ENCODE measurements around the gene MOV10L1. TPM values are rescaled to one million over a fixed set of nuclear protein-coding genes. Genes with fewer than 3 reads are reported as not detected.
"Not testable (repeated sequence)": the region's sequence is repeated elsewhere in the genome, so short reads cannot be mapped to it uniquely, and the experiment has no call there.

Gene MOV10L1
- total RNA-seq, 1 donor from 2014 or later: 0.56 TPM

DNA sequence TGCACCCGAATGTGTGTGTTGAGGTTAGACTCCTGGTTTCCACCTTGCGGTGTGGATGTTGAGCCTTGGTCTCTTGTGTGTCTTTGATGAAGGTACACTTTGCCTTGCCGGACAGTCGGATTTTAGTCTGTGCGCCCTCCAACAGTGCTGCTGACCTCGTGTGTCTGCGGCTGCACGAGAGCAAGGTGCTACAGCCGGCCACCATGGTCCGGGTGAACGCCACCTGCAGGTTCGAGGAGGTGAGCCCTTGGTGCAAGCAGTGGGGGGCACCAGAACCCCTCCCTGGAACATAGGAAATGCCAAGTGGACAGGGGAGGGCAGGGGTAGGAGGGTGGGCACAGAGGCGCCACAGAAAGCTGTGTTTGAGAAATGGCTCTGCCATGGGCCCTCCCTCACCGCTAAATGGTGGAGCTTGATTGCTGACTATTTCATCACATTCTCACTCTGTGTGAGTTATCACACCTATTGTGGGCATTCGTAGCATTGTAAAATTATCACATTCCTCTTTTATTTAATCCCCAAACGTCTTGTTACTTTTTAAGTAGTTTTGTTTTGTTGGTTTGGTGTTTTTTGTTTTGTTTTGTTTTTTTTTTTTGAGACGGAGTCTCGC lies 54.3 kb downstream of the MOV10L1 start:
- H3K4me1 ChIP-seq: no peaks in the 10 kb centered on the region
- no peaks in the 10 kb centered on the region for H3K36me3 ChIP-seq
- peaks cover 12% of the 10 kb centered on the region for H3K27me3 ChIP-seq (ENCODE audit: low read depth)
- intact Hi-C loops (cut with DNase I): no loop called here
- DNase-seq (no peak), ATAC-seq (no peak)
- TF ChIP-seq, protein P1, sequence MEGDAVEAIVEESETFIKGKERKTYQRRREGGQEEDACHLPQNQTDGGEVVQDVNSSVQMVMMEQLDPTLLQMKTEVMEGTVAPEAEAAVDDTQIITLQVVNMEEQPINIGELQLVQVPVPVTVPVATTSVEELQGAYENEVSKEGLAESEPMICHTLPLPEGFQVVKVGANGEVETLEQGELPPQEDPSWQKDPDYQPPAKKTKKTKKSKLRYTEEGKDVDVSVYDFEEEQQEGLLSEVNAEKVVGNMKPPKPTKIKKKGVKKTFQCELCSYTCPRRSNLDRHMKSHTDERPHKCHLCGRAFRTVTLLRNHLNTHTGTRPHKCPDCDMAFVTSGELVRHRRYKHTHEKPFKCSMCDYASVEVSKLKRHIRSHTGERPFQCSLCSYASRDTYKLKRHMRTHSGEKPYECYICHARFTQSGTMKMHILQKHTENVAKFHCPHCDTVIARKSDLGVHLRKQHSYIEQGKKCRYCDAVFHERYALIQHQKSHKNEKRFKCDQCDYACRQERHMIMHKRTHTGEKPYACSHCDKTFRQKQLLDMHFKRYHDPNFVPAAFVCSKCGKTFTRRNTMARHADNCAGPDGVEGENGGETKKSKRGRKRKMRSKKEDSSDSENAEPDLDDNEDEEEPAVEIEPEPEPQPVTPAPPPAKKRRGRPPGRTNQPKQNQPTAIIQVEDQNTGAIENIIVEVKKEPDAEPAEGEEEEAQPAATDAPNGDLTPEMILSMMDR (IDR thresholded peaks at IDR 0.05): no peak
- no peak overlapping the region for H3K4me3 ChIP-seq
- no peak overlapping the region for H3K27ac ChIP-seq
- H3K9me3 ChIP-seq: no peaks in the 10 kb centered on the region

DNA sequence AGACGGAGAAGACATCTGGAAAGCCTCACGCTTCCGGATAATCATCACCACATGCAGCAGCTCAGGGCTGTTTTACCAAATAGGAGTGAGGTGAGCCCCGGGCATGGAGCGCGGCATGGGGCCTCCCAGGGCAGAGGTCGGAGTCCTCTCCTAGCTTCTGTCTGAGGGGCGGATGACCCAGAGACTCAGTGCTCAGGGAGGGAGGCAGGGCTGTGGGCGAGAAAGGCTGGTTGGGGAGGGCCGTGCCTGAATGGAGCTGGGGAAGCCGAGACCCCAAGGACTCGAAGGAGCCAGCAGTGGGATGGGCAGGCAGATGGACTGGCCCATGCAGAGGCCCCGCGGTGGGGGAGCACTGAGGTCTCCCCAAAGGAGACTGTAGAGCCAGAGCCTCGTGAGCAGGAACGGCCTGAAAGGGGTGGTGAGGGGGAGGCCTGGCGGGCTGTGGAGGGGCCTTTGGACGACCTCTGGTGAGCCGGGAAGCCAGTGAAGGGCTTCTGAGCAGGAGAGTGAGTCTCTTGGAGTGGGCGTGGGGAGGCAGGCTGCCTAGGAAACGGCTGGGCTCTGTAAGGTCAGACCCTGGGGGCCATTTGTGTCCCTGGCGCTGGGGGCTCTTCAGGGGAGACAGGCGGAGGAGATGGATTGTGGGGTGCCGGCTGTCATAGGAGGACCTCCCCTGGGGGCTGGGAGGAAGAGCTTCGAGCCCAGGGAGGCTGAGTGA lies 56.1 kb downstream of the MOV10L1 start:
- H3K36me3 ChIP-seq: no peaks in the 10 kb centered on the region
- H3K4me1 ChIP-seq: no peaks in the 10 kb centered on the region
- intact Hi-C loops (cut with DNase I): no loop called here
- no peak overlapping the region for H3K4me3 ChIP-seq
- DNase-seq: no peak
- H3K27ac ChIP-seq: no peak overlapping the region
- no peak for ATAC-seq
- H3K27me3 ChIP-seq (ENCODE audit: low read depth): peaks cover 12% of the 10 kb centered on the region
- no peaks in the 10 kb centered on the region for H3K9me3 ChIP-seq
- TF ChIP-seq, protein P1 (IDR thresholded peaks at IDR 0.05): no peak

DNA sequence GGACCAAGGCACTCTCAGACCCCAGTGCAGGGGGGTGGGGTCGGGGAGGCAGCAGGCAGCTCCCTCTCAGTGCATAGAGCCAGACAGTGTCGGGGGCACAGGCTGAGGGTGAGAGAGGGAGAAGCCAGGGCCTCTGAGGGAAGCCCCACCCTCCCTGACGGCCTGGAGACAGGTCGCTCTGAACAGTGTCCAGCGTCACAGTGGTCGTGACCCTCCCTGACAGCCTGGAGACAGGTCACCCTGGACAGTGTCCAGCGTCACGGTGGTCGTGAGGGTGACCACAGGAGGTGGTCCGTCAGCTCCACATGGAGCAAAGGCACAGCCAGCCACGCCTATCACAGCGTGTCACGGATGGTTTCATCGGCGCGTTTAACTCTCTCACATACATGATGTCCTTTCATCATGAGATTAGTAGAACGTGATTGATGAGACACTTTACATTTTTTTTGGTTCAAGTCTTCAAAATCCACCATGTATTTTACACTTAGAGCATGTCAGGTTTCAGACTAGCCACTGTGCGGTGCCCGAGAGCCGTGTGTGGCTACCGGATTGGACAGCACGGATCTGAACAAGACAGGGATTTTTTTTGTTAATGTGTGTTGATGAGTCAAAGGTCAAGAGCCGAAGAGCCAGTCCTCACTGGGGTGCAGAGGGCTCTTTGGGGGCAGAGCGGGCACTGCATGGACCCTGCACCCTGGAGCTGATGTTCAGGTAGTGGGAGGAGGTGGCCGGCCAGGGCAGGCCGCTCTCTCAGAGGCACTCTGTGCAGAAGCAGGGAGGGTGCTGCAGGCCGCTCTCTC lies 56.8 kb downstream of the MOV10L1 start:
- intact Hi-C loops (cut with DNase I): no loop called here
- H3K36me3 ChIP-seq: no peaks in the 10 kb centered on the region
- H3K27me3 ChIP-seq (ENCODE audit: low read depth): peaks cover 12% of the 10 kb centered on the region
- ATAC-seq: peak; percentile 47 to 70
- no peaks in the 10 kb centered on the region for H3K9me3 ChIP-seq
- no peaks in the 10 kb centered on the region for H3K4me1 ChIP-seq
- no peak overlapping the region for H3K4me3 ChIP-seq
- TF ChIP-seq, protein P1 (IDR thresholded peaks at IDR 0.05): peak; percentile 60
- DNase-seq: peak; percentile 60
- H3K27ac ChIP-seq: no peak overlapping the region

DNA sequence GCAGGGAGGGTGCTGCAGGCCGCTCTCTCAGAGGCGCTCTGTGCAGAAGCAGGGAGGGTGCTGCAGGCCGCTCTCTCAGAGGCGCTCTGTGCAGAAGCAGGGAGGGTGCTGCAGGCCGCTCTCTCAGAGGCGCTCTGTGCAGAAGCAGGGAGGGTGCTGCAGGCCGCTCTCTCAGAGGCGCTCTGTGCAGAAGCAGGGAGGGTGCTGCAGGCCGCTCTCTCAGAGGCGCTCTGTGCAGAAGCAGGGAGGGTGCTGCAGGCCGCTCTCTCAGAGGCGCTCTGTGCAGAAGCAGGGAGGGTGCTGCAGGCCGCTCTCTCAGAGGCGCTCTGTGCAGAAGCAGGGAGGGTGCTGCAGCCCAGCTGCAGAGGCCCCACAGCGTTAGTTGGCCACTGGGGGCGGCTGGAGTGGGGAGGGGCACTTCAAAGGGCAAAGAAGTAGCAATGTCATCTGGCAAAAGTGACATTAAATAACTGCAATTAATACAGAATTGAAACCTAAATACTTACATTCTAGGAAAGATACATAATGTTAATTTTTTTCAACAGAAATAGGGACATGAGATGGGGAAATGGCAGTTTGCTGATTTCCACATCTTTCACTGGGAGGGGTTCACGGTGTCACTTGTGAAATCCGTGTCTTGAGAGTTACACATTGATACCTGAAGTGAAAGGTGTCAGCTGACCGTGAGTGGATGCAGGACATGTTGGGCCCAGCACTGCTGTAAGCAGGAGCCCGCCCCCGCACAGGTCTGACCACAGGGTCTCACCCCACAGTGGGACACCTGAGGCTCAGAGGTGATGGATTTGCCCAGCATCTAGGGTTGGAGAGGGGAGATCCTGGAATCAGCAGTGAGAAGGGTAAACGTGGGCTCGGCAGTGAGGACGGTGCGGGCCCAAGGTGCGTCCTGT lies 57.7 kb downstream of the MOV10L1 start:
- intact Hi-C loops (cut with DNase I); H3K36me3 ChIP-seq; H3K4me1 ChIP-seq; ATAC-seq; H3K4me3 ChIP-seq; DNase-seq; H3K27ac ChIP-seq; H3K9me3 ChIP-seq: not testable (repeated sequence)
- peaks cover 12% of the 10 kb centered on the region for H3K27me3 ChIP-seq (ENCODE audit: low read depth)

DNA sequence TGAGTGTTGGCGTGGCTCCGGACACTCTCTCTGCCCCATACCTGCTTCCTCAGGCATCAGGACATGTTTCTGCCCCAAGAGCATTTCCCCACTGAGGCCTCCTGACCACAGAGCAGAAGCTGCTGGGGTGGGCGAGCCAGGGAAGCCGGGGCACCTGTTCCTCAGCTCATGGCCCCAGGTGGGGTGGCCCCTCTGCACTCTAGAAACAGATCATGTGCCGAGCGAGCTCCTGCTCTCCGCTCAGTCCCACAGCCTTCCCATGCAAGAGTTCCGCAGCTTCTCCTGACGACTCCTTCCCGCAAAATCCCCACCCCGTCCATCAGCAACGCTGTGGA lies 58.3 kb downstream of the MOV10L1 start:
- Histone ChIP-seq H3K27me3 (ENCODE audit: low read depth) (peaks cover 12% of the 10 kb centered on the region), H3K4me3 (no peak overlapping the region), H3K4me1 (no peaks in the 10 kb centered on the region), H3K36me3 (no peaks in the 10 kb centered on the region), H3K27ac (no peak overlapping the region), H3K9me3 (no peaks in the 10 kb centered on the region)
- ATAC-seq (no peak), DNase-seq (no peak)
- TF ChIP-seq, protein P1 (IDR thresholded peaks at IDR 0.05): no peak
- intact Hi-C loops (cut with DNase I): no loop called here

Measured in lower lobe of right lung (tissue), 2 donors.